Endothelial cell of umbilical vein (primary cell): ENCODE results near the gene DOP1A. TPM values are rescaled to one million over a fixed set of nuclear protein-coding genes. Genes with fewer than 3 reads are reported as not detected.

Experiments
- BruUV-seq: library from RNA; stranded (reverse); fragments of 400-500 nt; replicated peaks from 2 replicates; lab custom pipeline; 2021; lab: Mats Ljungman, UMichigan
- CTCF ChIA-PET: fragments of 300-600, 350-600 bp; sonication (Branson Sonifier 250); formaldehyde crosslinking; loops from one replicate; lab custom pipeline; 2021; ENCODE audit warnings: antibody characterized with exemption, inconsistent platforms; lab: Charles Lee
- POLR2A ChIA-PET: fragments of 300-600, 350-600 bp; sonication (Branson Sonifier 250); formaldehyde crosslinking; loops from one replicate; lab custom pipeline; 2021; ENCODE audit warnings: antibody characterized with exemption, inconsistent platforms; lab: Charles Lee
- DNase-seq: peaks from one replicate; pipeline ENCODE4 v3.0.0-alpha.2; 2011; ENCODE audit warnings: low read depth, low spot score
- FAIRE-seq: peaks from 2 replicates; lab custom pipeline; 2011; peaks lifted over from hg19 to GRCh38; lab: Jason Lieb, UNC
- H2AFZ ChIP-seq: 2 replicates; pipeline ENCODE4 v1.6.0; 2012; ENCODE audit warnings: low read depth, low read length, control low read depth, inconsistent platforms
- H3K27ac ChIP-seq: 2 replicates; pipeline ENCODE4 v1.5.1; 2011; ENCODE audit warnings: low read depth, mild to moderate bottlenecking, control low read depth, low read length, moderate library complexity; ENCODE audit not compliant: insufficient read depth
- H3K27me3 ChIP-seq, 2 experiments: 2 replicates each; pipeline versions ENCODE4 v1.6.0 to v1.6.1; 2011; ENCODE audit warnings: low read length in 2 of 2, mixed read lengths in 1 of 2; ENCODE audit not compliant: control insufficient read depth in 2 of 2, insufficient read depth in 2 of 2
- H3K36me3 ChIP-seq, 2 experiments: 2 replicates in 1 of 2; 3 replicates in 1 of 2; pipeline ENCODE4 v1.5.1; 2011; ENCODE audit warnings: low read length in 2 of 2, mild to moderate bottlenecking in 1 of 2, moderate library complexity in 1 of 2; ENCODE audit not compliant: control insufficient read depth in 2 of 2, insufficient read depth in 2 of 2; ENCODE audit errors: extremely low read depth in 1 of 2
- H3K4me1 ChIP-seq: 3 replicates; pipeline ENCODE4 v1.5.1; 2011; ENCODE audit warnings: mild to moderate bottlenecking, low read length; ENCODE audit not compliant: control insufficient read depth, insufficient read depth; ENCODE audit errors: extremely low read depth
- H3K4me2 ChIP-seq: 2 replicates; pipeline ENCODE4 v1.6.1; 2011; ENCODE audit warnings: low read length, control low read depth, mixed read lengths; ENCODE audit not compliant: insufficient read depth
- H3K4me3 ChIP-seq, 3 experiments: fragments of 200-600 bp in 1 of 3; sonication (generic), shearing (Covaris generic) in 1 of 3; replicated peaks in 1 of 3; 2 replicates each; pipeline ENCODE4 v1.5.1; 2011 to 2016; ENCODE audit warnings: control low read depth in 3 of 3, low read length in 3 of 3, mild to moderate bottlenecking in 2 of 3, inconsistent platforms in 1 of 3, low read depth in 1 of 3, moderate library complexity in 1 of 3; ENCODE audit not compliant: insufficient read depth in 1 of 3
- H3K79me2 ChIP-seq: 2 replicates; pipeline ENCODE4 v1.6.0; 2012; ENCODE audit warnings: low read length, inconsistent platforms; ENCODE audit not compliant: control insufficient read depth, insufficient read depth
- H3K9ac ChIP-seq: replicated peaks from 2 replicates; pipeline ENCODE3; 2011; ENCODE audit warnings: low read length, control low read depth; ENCODE audit not compliant: insufficient read depth; ENCODE audit errors: extremely low read depth
- H3K9me1 ChIP-seq: replicated peaks from 3 replicates; pipeline ENCODE4 v1.6.0; 2011; ENCODE audit warnings: mild to moderate bottlenecking, low read length; ENCODE audit not compliant: control insufficient read depth, insufficient read depth; ENCODE audit errors: extremely low read depth
- H3K9me3 ChIP-seq: replicated peaks from 2 replicates; pipeline ENCODE4 v1.5.1; 2012; ENCODE audit warnings: low read length, inconsistent platforms; ENCODE audit not compliant: control insufficient read depth, insufficient read depth
- H4K20me1 ChIP-seq: replicated peaks from 2 replicates; pipeline ENCODE3; 2011; ENCODE audit warnings: mild to moderate bottlenecking, low read length; ENCODE audit not compliant: control insufficient read depth, insufficient read depth; ENCODE audit errors: extremely low read depth
- EZH2 ChIP-seq: IDR thresholded peaks from 2 replicates; pipeline ENCODE4 v1.6.1; 2012; ENCODE audit warnings: borderline replicate concordance, low read depth, mild to moderate bottlenecking, moderate library complexity, low read length, inconsistent platforms; ENCODE audit not compliant: severe bottlenecking
- FOS ChIP-seq: IDR thresholded peaks from 2 replicates; pipeline ENCODE4 v1.6.1; 2011; ENCODE audit warnings: mild to moderate bottlenecking, low read length, moderate library complexity, borderline replicate concordance; ENCODE audit not compliant: insufficient read depth
- GATA2 ChIP-seq: IDR thresholded peaks from 2 replicates; pipeline ENCODE4 v1.7.0; 2011; ENCODE audit warnings: low read depth, mild to moderate bottlenecking, moderate library complexity, mixed read lengths, low read length; ENCODE audit not compliant: insufficient read length, insufficient read depth
- JUN ChIP-seq: IDR thresholded peaks from 2 replicates; pipeline ENCODE4 v1.6.1; 2011; ENCODE audit warnings: borderline replicate concordance, low read depth; ENCODE audit not compliant: insufficient read length, insufficient read depth
- MYC ChIP-seq: IDR thresholded peaks from one replicate; pipeline ENCODE4 v1.6.1; 2011; ENCODE audit warnings: mild to moderate bottlenecking, low read depth, low read length
- POLR2A ChIP-seq: IDR thresholded peaks from 2 replicates; pipeline ENCODE4 v1.6.1; 2012; ENCODE audit warnings: low read depth, mild to moderate bottlenecking, control low read depth, low read length
- POLR2AphosphoS5 ChIP-seq: IDR thresholded peaks from 2 replicates; pipeline ENCODE4 v1.6.1; 2012; ENCODE audit warnings: low read depth, mild to moderate bottlenecking, control low read depth, low read length, moderate library complexity; ENCODE audit not compliant: insufficient read depth
- dilution Hi-C: fragments of 300-500 bp; cut with MboI; formaldehyde crosslinking; loops from one replicate; pipeline ENCODE4 v1.15.0; 2019; ENCODE audit warnings: low sequenced_read_pairs; ENCODE audit not compliant: extremely low pct_ligation_motif_present
- intact Hi-C: fragments of 100-400 bp; cut with micrococcal nuclease; formaldehyde crosslinking; loops from one replicate; pipeline ENCODE4 v1.10.0; 2022
- polyA plus RNA-seq, 4 experiments: library from polyadenylated mRNA; depleted of rRNA in 3 of 4; stranded (reverse) in 3 of 4; unstranded in 1 of 4; fragments of >200 nt; gene quantifications; 2 replicates each; pipeline versions ENCODE4 v1.2.1 to v1.2.3, GENCODE V29; 2011 to 2012; ENCODE audit warnings: missing spikeins in 1 of 4
- total RNA-seq: library from RNA; stranded (reverse); gene quantifications from 2 replicates; pipeline ENCODE4 v1.2.3, GENCODE V29; 2021
- TF ChIP-seq, protein P1 (sequence below), 2 donors: IDR thresholded peaks; 1 replicate in 1 of 2; 2 replicates in 1 of 2; pipeline ENCODE4 v1.5.1; 2011; ENCODE audit warnings: low read length in 2 of 2, mild to moderate bottlenecking in 2 of 2, moderate library complexity in 2 of 2, control low read depth in 1 of 2, inconsistent platforms in 1 of 2, low read depth in 1 of 2; ENCODE audit not compliant: insufficient read depth in 1 of 2; ENCODE audit errors: extremely low read depth in 1 of 2
- TF ChIP-seq, protein P2 (sequence below): IDR thresholded peaks from 2 replicates; pipeline ENCODE4 v1.6.1; 2011; ENCODE audit not compliant: insufficient read depth, insufficient read length

The DOP1A gene
- total and polyA plus RNA-seq, 2 donors (not counting 3 experiments of a cell fraction or from before 2014, with no cell fraction given), result 6.3 to 12.3 TPM

DNA sequence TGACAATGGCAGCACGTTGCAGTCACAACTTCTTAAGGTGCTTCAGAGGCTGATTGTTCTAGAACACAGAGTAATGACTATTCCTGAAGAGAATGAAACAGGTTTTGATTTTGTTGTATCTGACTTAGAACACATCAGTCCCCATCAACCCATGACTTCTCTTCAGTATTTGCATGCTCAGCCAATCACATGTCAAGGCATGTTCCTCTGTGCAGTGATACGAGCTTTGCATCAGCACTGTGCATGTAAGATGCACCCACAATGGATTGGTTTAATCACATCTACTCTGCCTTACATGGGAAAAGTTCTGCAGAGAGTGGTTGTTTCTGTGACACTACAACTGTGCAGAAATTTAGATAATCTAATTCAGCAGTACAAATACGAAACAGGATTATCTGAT is 71.3 kb downstream of the DOP1A start:
- no peaks in the 10 kb centered on the region for H3K27me3 ChIP-seq
- CTCF ChIA-PET, result interaction anchor here (2.2 kb wide), 1 partner anchor 71 kb away, joined by 7 read pairs; the partner anchor contains the start of gene DOP1A
- H3K4me2 ChIP-seq, result no peak overlapping the region
- no peak overlapping the region for H2AFZ ChIP-seq
- no peak overlapping the region for H3K9ac ChIP-seq
- H3K79me2 ChIP-seq, result no peaks in the 10 kb centered on the region
- H3K4me3 ChIP-seq, result no peak overlapping the region
- intact Hi-C loops (no loop called here), dilution Hi-C loops (no loop called here)
- BruUV-seq, result no TSS peak
- H3K36me3 ChIP-seq, result peaks cover 3 to 5% of the 10 kb centered on the region in 2 experiments
- TF ChIP-seq GATA2 (no peak), POLR2AphosphoS5 (no peak), EZH2 (no peak), FOS (no peak)
- TF ChIP-seq, protein P1, sequence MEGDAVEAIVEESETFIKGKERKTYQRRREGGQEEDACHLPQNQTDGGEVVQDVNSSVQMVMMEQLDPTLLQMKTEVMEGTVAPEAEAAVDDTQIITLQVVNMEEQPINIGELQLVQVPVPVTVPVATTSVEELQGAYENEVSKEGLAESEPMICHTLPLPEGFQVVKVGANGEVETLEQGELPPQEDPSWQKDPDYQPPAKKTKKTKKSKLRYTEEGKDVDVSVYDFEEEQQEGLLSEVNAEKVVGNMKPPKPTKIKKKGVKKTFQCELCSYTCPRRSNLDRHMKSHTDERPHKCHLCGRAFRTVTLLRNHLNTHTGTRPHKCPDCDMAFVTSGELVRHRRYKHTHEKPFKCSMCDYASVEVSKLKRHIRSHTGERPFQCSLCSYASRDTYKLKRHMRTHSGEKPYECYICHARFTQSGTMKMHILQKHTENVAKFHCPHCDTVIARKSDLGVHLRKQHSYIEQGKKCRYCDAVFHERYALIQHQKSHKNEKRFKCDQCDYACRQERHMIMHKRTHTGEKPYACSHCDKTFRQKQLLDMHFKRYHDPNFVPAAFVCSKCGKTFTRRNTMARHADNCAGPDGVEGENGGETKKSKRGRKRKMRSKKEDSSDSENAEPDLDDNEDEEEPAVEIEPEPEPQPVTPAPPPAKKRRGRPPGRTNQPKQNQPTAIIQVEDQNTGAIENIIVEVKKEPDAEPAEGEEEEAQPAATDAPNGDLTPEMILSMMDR (IDR thresholded peaks at IDR 0.05; ENCODE audit: extremely low read depth in 1 of 2, insufficient read depth in 1 of 2, low read depth in 1 of 2, low read length in 2 of 2), result no peak
- H4K20me1 ChIP-seq, result no peaks in the 10 kb centered on the region
- H3K9me3 ChIP-seq, result no peaks in the 10 kb centered on the region
- H3K4me1 ChIP-seq, result no peaks in the 10 kb centered on the region
- DNase-seq, result no peak
- H3K27ac ChIP-seq, result no peak overlapping the region
- no peak for FAIRE-seq
- no peaks in the 10 kb centered on the region for H3K9me1 ChIP-seq
- POLR2A ChIA-PET, result no interaction called here

DNA sequence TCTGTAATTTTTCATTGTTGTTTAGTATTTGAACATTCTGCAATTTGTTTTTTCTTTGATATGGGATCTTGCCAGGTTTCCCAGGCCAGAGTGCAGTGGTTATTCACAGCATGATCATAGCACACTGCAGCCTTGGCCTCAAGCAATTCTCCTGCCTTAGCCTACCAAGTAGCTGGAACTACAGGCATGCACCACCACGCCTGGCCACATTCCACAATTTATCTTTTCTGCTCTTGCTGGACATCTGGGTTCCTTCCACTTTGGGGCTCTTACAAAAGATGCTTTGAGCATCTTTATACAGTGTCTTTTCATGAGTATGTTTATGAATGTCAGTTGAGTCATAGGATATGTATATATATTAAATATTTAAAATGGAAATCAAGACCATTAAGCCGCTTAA is 83.6 kb downstream of the DOP1A start:
- Histone ChIP-seq H3K27me3 (no peaks in the 10 kb centered on the region), H3K9me1 (no peaks in the 10 kb centered on the region), H4K20me1 (no peaks in the 10 kb centered on the region), H3K36me3 (no peaks in the 10 kb centered on the region), H3K9ac (no peak overlapping the region), H3K4me1 (no peaks in the 10 kb centered on the region), H3K27ac (no peak overlapping the region), H3K9me3 (no peaks in the 10 kb centered on the region), H2AFZ (no peak overlapping the region), H3K4me3 (no peak overlapping the region), H3K79me2 (no peaks in the 10 kb centered on the region), H3K4me2 (no peak overlapping the region)
- intact Hi-C loops, result no loop called here
- CTCF ChIA-PET, result no interaction called here
- POLR2A ChIA-PET, result no interaction called here
- dilution Hi-C loops, result no loop called here
- DNase-seq (no peak), FAIRE-seq (no peak)
- TF ChIP-seq GATA2 (no peak), POLR2A (no peak), MYC (no peak), JUN (no peak), EZH2 (no peak)
- TF ChIP-seq, protein P1 (IDR thresholded peaks at IDR 0.05; ENCODE audit: extremely low read depth in 1 of 2, insufficient read depth in 1 of 2, low read depth in 1 of 2, low read length in 2 of 2), result no peak
- TF ChIP-seq, protein P2, sequence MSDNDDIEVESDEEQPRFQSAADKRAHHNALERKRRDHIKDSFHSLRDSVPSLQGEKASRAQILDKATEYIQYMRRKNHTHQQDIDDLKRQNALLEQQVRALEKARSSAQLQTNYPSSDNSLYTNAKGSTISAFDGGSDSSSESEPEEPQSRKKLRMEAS, result no peak
- no TSS peak for BruUV-seq
